NCI-H345 (cell line): ENCODE data around the gene APLP2.
A peak's percentile ranks its signal among the peaks of the same experiment; 100 is the strongest.

Experiments
- DNase-seq: peaks from one replicate; lab custom pipeline; 2025; lab: John Stamatoyannopoulos, UW

Gene APLP2

GRCh38 chr11:130146796-130147195, 77.1 kb downstream of the APLP2 start:
- no peak for DNase-seq

GRCh38 chr11:130148796-130149326, 79.2 kb downstream of the APLP2 start:
- DNase-seq: no peak

GRCh38 chr11:130150790-130151189, 81.1 kb downstream of the APLP2 start:
- DNase-seq: no peak

- DNase-seq: no peak
Observed at GRCh38 chr11:130151196-130151595, 81.5 kb downstream of the APLP2 start.

GRCh38 chr11:130156108-130157022, 86.7 kb downstream of the APLP2 start:
- DNase-seq: peak; percentile 28

- no peak for DNase-seq
Observed at GRCh38 chr11:130157101-130157500, 87.4 kb downstream of the APLP2 start.

- DNase-seq: no peak
Observed at GRCh38 chr11:130157840-130158239, 88.1 kb downstream of the APLP2 start.

- no peak for DNase-seq
Observed at GRCh38 chr11:130159139-130159538, 89.4 kb downstream of the APLP2 start.

- peak; percentile 66 for DNase-seq
Observed at GRCh38 chr11:130159657-130160497, 90.2 kb downstream of the APLP2 start, which contains the start of gene ST14. ST14 (plus strand) TSS chr11:130159782; CDS start chr11:130159980, 198 bp downstream.

- DNase-seq: peak; percentile 20
Observed at GRCh38 chr11:130160498-130161155, 90.9 kb downstream of the APLP2 start.

GRCh38 chr11:130161441-130162145, 91.9 kb downstream of the APLP2 start:
- peak; percentile 15 for DNase-seq

- DNase-seq: no peak
Observed at GRCh38 chr11:130162733-130163132, 93.0 kb downstream of the APLP2 start.

GRCh38 chr11:130163346-130164220, 93.9 kb downstream of the APLP2 start:
- DNase-seq: peak; percentile 31

GRCh38 chr11:130164221-130164570, 94.5 kb downstream of the APLP2 start:
- DNase-seq: no peak

- DNase-seq: no peak
Observed at GRCh38 chr11:130165601-130166456, 96.1 kb downstream of the APLP2 start.

GRCh38 chr11:130166457-130166784, 96.7 kb downstream of the APLP2 start:
- DNase-seq: no peak

- no peak for DNase-seq
Observed at GRCh38 chr11:130167146-130167545, 97.5 kb downstream of the APLP2 start.

GRCh38 chr11:130168105-130168504, 98.4 kb downstream of the APLP2 start:
- DNase-seq: no peak

GRCh38 chr11:130170345-130170744, 100.7 kb downstream of the APLP2 start:
- no peak for DNase-seq

GRCh38 chr11:130171534-130171933, 101.8 kb downstream of the APLP2 start:
- no peak for DNase-seq
